Left forelimb (tissue), 1 donor: ENCODE measurements around the gene NCEH1.

ENCODE experiments used
- DNase-seq: peaks from one replicate; pipeline ENCODE4 v3.0.0-alpha.2; 2018; ENCODE audit warnings: low spot score

The NCEH1 gene

GRCh38 chr3:172644258-172644657 is 66.6 kb downstream of the NCEH1 start:
- no peak for DNase-seq

GRCh38 chr3:172643506-172644179 is 67.2 kb downstream of the NCEH1 start:
- no peak for DNase-seq

DNA sequence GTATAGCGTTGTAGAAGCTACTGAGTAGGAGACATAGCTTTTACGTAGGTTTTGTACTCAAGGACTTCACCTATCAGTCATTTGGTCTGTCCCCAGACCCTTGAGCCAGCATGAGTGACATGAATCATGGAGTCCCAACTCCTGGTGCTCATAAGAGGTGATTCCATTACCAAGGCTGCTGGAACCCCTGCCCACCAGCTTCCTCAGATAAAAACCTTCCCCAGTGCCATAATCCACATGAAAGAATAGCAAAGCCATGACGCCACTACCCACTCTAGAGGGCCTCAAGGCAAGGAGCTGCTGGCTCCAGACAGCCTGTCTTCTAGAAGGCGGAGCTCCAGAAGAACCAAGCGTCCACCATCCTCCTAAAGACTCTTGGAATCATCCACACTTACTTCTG is 69.6 kb downstream of the NCEH1 start:
- no peak for DNase-seq

DNA sequence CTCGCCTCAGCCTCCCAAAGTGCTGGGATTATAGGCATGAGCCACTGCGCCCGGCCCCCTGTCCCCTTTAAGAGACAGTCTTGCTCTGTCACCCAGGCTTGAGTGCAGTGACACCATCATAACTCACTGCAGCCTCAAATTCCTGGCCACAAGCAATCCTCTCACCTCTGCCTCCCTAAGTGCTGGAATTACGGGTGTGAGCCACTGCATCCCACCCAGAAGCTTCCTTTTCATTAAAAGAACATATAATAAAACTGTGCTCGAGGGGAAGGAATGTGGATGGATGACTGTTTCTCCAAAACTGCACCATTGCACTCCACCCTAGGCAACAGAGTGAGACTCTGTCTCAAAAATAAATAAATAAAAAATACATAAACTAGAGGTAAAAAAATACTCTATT is 70.1 kb downstream of the NCEH1 start:
- DNase-seq = no peak

DNA sequence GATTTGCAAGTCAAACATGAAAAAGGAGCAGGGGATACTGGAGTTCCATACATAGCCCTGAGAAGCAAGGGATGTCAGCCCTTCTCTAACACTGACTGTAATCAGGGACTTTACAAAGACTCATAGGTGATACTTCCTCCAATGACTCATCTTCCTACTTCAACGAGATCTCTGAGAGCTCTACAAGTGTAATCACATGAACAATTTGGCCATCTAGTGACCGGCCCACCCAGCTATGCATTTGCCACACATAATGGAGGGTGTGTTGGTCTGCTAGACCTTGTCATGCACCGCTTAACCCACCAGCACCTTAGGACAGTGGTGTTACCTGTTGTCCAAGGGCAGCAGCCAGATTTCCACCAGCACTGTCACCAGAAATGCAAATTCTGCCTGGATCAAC is 75.3 kb downstream of the NCEH1 start:
- DNase-seq = no peak

DNA sequence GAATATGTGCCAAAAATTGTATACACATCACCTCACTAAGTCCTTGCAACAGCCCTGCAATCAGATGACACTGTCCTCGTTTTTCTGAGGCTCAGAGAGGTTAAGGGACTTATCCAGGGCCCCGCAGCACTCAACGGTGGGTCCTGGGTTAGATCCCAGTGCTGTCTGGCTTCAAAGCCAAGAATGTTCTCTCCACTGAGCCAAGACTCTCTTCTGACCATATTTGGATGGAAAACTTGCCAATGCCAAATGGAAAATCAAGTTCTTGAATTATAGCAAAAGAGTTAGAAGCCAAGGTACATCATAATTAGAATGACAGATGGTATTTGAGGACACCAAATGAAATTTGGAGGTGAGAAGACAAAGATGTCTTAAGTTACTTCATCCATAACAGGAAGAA is 75.9 kb downstream of the NCEH1 start:
- no peak for DNase-seq

DNA sequence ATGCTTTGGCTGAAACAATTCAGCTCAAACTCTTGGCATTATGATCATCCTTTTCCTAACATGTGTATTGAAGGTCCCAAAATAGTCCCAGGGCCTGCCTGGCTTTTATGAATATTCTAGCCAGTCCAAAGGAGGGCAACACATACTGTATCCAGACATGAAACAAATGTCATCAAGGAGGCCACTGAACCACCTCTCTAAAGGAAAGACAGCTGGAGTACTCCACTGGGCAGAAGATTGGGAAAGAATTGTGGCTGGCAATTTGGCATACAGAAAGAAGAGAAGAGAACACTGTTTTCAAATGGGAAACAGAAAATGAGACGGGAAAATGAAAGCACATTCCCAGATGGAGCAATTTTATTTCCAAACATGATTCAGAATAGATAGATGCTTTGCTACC is 80.6 kb downstream of the NCEH1 start:
- DNase-seq = no peak

DNA sequence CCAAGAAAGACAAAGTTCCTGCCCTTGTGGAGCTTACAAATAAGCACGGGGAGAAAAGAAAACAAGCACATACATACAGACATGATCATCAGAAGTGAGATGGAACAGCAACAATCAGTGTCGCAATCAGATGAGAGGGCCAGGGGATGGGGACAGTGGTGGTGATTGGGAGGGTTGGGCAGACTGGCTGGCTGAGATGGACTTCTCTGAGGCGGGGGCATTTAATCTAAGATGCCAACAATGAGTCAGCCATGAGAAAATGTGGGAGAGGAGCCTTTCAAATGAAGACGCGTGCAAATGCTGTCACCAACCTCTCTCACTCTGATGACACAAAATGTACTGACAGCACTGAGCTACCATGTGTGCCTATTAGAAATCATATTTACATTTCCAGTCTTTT is 81.4 kb downstream of the NCEH1 start:
- DNase-seq = no peak

- no peak for DNase-seq
Measured at GRCh38 chr3:172627057-172627809, 83.6 kb downstream of the NCEH1 start.

DNA sequence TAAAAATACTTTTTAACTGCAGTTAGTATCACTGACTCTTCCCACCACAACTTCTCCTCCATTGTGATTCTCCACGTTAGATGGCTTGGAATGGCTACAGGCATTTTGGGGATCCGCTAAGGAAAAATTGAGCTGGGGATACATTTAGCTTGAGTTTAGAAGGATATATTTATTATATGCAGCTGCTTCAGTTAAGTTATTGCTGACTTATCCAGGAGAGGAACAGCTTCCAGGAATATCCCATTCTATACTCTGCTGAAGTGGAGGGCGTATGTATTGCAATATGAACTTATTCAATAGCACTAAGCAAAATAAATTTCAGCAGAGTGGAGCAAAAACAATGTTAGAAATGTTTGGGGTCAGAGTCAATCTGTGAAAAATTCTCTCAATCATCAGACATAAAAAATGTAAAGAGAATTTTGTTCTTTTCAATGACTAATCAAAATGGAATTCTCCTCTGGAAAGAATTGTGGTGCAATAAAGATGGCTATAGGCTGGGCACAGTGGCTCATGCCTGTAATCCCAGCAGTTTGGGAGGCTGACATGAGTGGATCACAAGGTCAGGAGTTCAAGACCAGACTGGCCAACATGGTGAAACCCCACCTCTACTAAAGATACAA is 84.7 kb downstream of the NCEH1 start:
- DNase-seq = no peak

DNA sequence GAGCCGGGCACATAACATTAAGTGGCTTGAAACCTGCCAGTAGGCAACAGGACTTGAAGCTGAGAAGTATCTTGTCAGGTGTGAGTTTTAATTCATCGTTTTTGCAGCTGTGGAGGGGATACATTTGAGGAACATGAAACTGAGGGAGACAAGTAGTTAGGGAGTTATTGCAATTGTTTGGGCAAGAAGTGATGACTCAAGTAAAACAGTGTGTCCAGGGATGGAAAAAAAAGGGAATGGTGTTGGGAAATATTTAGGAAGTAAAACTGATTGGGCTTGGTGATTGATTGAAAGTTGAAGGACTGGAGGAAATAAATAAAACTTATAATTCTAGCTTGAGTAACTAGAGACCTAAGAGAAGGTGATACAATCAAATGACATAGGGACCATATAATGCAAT is 85.5 kb downstream of the NCEH1 start:
- no peak for DNase-seq

DNA sequence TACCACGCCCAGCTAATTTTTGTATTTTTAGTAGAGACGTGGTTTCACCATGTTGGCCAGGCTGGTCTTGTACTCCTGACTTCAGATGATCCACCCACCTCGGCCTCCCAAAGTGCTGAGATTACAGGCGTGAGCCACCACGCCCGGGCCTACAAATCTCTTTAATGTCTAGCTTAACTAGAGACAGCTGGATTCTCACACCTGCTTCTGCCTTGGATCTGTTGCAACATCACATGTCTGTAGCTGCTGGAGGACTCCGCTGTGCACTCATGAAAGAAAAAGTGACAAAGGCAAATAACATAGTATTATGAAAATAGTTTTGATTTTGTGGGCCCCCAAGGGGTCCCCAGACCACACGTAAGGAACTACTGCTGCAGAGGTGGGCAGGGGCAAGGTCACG is 85.9 kb downstream of the NCEH1 start:
- DNase-seq = no peak

- no peak for DNase-seq
Measured at GRCh38 chr3:172622916-172623700, 87.8 kb downstream of the NCEH1 start.

GRCh38 chr3:172622156-172622555 is 88.7 kb downstream of the NCEH1 start:
- DNase-seq = no peak

DNA sequence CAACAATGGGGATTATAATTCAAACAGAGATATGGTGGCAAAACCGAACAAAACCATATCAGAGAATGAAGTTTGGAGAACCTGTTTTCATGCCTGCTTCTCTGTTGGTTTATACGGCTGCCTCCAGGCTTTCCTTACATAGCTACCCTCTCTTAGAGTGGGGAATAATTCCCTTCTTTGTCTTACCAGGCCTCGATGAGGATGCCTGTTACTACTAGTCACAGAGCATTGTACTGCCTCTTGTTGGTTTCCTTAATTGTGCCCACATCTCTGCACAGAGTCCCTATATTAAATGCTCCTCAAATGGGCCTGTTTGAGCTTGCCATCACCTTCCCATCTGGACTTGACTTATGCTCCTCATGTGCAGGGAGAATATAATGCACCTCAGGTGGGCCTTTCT is 92.9 kb downstream of the NCEH1 start:
- no peak for DNase-seq

DNA sequence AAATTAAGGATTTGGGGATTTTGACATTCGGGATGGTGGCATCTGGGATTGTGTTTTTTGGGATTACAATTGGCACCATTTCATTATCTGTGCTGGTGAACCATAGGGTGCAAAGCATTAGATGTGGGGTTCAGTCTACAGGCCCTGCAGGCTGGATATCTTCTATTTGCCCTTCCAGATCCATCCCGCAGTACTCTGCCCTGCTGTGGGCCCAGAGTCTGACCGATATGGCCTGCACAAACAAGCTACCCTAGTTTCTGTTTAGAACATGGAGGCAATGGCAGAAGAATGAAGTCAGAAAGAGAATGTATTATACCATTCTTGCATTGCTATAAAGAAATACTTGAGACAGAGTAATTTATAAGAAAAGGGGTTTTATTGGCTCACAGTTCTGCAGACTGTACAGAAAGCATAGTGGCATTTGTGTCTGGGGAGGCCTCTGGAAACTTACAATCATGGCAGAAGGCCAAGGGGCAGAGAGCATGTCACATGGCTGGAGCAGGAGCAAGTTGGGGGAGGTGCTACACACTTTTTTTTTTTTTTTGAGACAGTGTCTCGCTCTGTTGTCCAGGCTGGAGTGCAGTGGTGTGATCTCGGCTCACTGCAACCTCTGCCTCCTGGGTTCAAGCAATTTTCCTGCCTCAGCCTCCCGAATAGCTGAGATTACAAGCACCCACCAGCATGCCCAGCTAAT is 93.7 kb downstream of the NCEH1 start:
- no peak for DNase-seq

DNA sequence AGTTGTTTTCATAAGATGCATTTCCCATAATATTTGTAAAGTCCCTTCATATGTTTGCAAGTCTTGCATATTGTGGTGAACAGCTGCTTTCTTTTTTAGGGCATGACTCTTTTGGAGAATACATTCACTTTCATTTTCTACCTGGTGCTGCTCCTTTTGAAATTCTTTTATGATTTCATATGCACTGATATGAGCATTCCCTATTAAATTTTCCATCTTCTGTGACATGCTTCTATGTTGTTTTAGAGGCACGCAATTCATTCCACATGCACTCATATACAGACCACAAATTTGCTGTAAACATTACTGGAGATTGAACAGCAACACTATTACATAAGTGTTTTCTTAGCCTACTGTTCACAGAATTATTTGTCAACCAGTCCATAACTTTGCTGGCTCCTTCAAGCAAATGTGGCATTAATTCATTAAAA is 94.8 kb downstream of the NCEH1 start:
- no peak for DNase-seq

DNA sequence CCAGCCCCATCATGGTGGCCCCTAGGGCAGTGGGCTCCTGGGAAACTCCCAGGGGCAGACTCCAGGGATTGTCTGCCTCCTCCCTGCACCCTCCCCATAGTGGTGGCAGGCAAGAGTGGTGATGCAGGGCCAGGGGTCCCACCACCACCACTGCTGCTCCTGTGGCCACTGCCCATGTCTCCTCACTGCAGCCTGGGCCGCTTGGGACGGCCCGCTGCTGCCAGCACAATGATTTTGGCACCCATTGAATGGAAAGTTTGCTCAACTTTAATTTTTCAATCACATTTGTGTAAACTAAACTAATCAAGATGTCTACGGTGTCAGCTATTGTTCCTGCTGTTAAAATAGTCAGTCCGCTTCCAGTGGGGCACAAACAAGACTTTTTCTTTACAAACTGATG is 95.6 kb downstream of the NCEH1 start:
- DNase-seq = no peak

DNA sequence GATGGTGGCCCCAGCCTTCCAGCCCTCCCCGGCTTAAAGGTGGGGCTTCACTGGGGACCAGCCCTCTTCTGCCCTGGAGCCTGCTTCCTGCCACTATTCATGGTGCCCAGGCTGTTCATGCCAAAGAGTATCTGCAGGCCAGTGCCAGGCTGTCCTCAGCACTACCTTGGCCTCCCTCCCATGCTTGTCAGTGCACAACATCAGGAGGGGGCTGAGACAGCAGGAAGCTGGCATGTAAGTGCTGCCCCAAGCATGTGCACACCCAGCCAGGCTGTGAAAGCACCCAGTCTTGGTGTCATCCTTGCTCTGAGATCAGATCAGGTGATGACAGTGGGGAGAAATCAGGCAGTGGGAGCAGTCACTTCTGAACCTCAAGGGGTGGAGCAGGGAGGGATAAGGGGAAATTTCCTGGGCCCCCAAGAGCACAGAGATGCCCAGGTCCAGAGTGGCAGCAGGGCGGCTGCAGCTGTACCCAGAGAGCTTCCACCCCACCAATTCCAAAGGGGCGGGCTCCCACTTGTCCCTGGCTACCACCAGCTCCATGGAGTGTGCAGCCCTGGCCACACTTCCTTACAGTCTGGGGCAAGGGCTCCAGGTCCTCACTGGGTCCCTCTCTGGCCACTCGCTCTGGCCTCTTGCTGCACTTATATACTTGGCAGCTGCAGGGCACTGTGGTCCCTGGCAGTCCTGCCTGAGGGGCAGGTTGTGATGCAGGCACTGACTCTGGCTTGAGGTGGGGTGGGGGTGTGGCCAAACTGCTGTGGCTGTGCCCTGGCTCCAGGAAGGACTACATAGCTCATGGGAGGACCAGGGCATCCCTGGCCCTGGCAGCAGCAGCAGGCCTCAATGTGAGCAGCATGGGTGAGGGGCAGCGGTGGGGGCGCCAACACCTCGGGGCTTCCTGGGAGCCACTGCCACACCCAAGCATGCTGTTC is 96.3 kb downstream of the NCEH1 start:
- DNase-seq = no peak

DNA sequence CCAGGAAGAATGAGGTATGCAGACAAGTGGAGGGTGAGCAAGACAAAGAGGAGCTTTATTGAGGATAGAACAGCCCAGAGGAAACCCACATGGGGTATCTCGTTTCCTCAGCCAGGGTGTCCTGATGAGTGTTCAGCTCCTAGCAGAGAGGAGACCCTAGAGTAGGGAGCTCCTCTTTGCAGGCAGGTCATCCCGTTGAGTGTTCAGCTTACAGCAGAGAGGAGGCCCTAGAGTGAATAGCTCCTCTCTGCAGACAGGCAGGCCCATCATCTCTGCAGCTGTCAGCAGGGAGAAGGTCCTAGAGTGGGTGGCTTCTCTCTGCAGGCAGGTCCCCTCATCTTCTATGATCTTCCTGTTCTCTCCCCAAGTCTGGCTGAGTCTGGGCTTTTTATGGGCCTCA is 97.0 kb downstream of the NCEH1 start:
- no peak for DNase-seq
